Testis (tissue), 2 donors: Measurements from ENCODE around the gene NFIB.

Source experiments
- CTCF ChIP-seq, 3 experiments: fragments of 450-650 bp in 2 of 3; fragments of 200-600 bp in 1 of 3; sonication (generic) in 1 of 3; IDR thresholded peaks; one replicate each; pipeline ENCODE4 v1.5.1; 2016 to 2019; ENCODE audit warnings: antibody characterized with exemption in 3 of 3, mild to moderate bottlenecking in 2 of 3, moderate library complexity in 1 of 3
- POLR2A ChIP-seq: fragments of 450-650 bp; IDR thresholded peaks from one replicate; pipeline ENCODE4 v1.6.1; 2017; ENCODE audit warnings: antibody characterized with exemption, mild to moderate bottlenecking, moderate library complexity

GRCh38 chr9:14112226-14112625 lies 201.7 kb downstream of the NFIB start:
- no peak for TF ChIP-seq CTCF (IDR thresholded peaks at IDR 0.05)
- TF ChIP-seq POLR2A, result no peak
